HG02885 (cell line): ENCODE results near the gene ZNF557.

Experiments
- ATAC-seq: cut with Tn5 transposase; IDR thresholded peaks from one replicate; pipeline ENCODE4 v1.9.1; 2021; ENCODE audit warnings: mild to moderate bottlenecking; ENCODE audit not compliant: unreplicated experiment, poor library complexity

Gene ZNF557

GRCh38 chr19:7120499-7120898 lies 51.0 kb downstream of the ZNF557 start:
- no peak for ATAC-seq

GRCh38 chr19:7122701-7123100 lies 53.2 kb downstream of the ZNF557 start:
- no peak for ATAC-seq

- ATAC-seq: no peak
These were observed 55.3 kb downstream of the ZNF557 start for GRCh38 chr19:7124782-7125181.

- no peak for ATAC-seq
These were observed 55.7 kb downstream of the ZNF557 start for GRCh38 chr19:7125221-7125620.

- ATAC-seq: no peak
These were observed 56.6 kb downstream of the ZNF557 start for GRCh38 chr19:7126132-7126531.

GRCh38 chr19:7130043-7130442 lies 60.5 kb downstream of the ZNF557 start:
- no peak for ATAC-seq

GRCh38 chr19:7132054-7132453 lies 62.6 kb downstream of the ZNF557 start:
- ATAC-seq: no peak

- no peak for ATAC-seq
These were observed 67.6 kb downstream of the ZNF557 start for GRCh38 chr19:7137120-7137519.
